ENCODE data around the gene NT5C2.
"Not testable (repeated sequence)": the region's sequence is repeated elsewhere in the genome, so short reads cannot be mapped to it uniquely, and the experiment has no call there.

GRCh38 chr10:103167554-103167953 lies 25.5 kb downstream of the NT5C2 start:
- TF ChIP-seq MYC, CTCF (IDR thresholded peaks at IDR 0.05; ENCODE audit: low read depth, low read length): not testable (repeated sequence)

Measured in NB4 (cell line).